K562 (cell line): ENCODE data around the gene F2RL2. TPM values are rescaled to one million over a fixed set of nuclear protein-coding genes. Genes with fewer than 3 reads are reported as not detected.
A peak's percentile ranks its signal among the peaks of the same experiment; 100 is the strongest.

Source experiments
- ELF4 ChIP-seq: fragments of 450-650 bp; formaldehyde crosslinking; IDR thresholded peaks from 2 replicates; pipeline ENCODE4 v1.4.0; 2022; ENCODE audit warnings: missing genetic modification characterization
- HBP1 ChIP-seq: fragments of 450-650 bp; formaldehyde crosslinking; IDR thresholded peaks from 2 replicates; pipeline ENCODE4 v1.4.0; 2022; ENCODE audit warnings: missing genetic modification characterization
- MCM3 ChIP-seq: fragments of 450-650 bp; IDR thresholded peaks from 2 replicates; pipeline ENCODE4 v1.6.1; 2016
- MEF2A ChIP-seq: IDR thresholded peaks from 2 replicates; pipeline ENCODE4 v1.6.1; 2011; ENCODE audit warnings: low read depth, mild to moderate bottlenecking, low read length, moderate library complexity; ENCODE audit not compliant: control insufficient read depth
- NR2F6 ChIP-seq: fragments of 450-650 bp; formaldehyde crosslinking; IDR thresholded peaks from 2 replicates; pipeline ENCODE4 v1.4.0; 2020; ENCODE audit warnings: mild to moderate bottlenecking
- POLR2B ChIP-seq: fragments of 450-650 bp; IDR thresholded peaks from 2 replicates; pipeline ENCODE4 v1.6.1; 2018; ENCODE audit warnings: low read depth; ENCODE audit not compliant: partially characterized antibody
- ZNF584 ChIP-seq: fragments of 200-800 bp; sonication (Bioruptor generic); IDR thresholded peaks from 2 replicates; pipeline ENCODE4 v1.6.1; 2016; ENCODE audit warnings: low read depth, mild to moderate bottlenecking, missing genetic modification characterization, missing compliant biosample characterization
- ZNF707 ChIP-seq: fragments of 250-450 bp; sonication (Bioruptor Pico); conservative IDR thresholded peaks from 2 replicates; pipeline ENCODE4 v1.8.0; 2022; ENCODE audit warnings: inconsistent platforms, mild to moderate bottlenecking, moderate library complexity
- ZNF79 ChIP-seq: fragments of 250-450 bp; sonication (Bioruptor Pico); IDR thresholded peaks from 2 replicates; pipeline ENCODE4 v1.4.0; 2020; ENCODE audit warnings: low read depth, mild to moderate bottlenecking, moderate library complexity
- polyA plus RNA-seq, 8 experiments: library from polyadenylated mRNA; depleted of rRNA in 4 of 8; stranded (reverse) in 5 of 8; unstranded in 3 of 8; fragments of >200 nt; fragmentation: Nextera tagmentation in 2 of 8; fragmentation: Illumina TruSeq in 1 of 8; extraction: Ambion mirVana in 2 of 8; extraction: Trizol in 1 of 8; gene quantifications; 2 replicates each; pipeline versions ENCODE4 v1.2.1 to v1.2.3, GENCODE V29; 2011 to 2014; ENCODE audit warnings: inconsistent platforms in 1 of 8, missing spikeins in 1 of 8
- total RNA-seq, 7 experiments: library from RNA; depleted of rRNA in 6 of 7; stranded (reverse); fragments of >200 nt in 6 of 7; fragmentation: Illumina TruSeq in 2 of 7; extraction: Trizol in 2 of 7; gene quantifications; 2 replicates each; pipeline versions ENCODE4 v1.2.1 to v1.2.3, GENCODE V29; 2011 to 2021; ENCODE audit warnings: low replicate concordance in 1 of 7
- TF ChIP-seq, protein P1 (sequence below), 2 experiments: IDR thresholded peaks; 2 replicates each; pipeline ENCODE4 v1.6.1; 2011; ENCODE audit warnings: borderline replicate concordance in 1 of 2, control low read depth in 1 of 2, low read depth in 1 of 2, low read length in 1 of 2, mild to moderate bottlenecking in 1 of 2, mixed read lengths in 1 of 2, moderate library complexity in 1 of 2; ENCODE audit not compliant: insufficient read depth in 1 of 2, insufficient read length in 1 of 2, poor library complexity in 1 of 2, severe bottlenecking in 1 of 2; ENCODE audit errors: extremely low read depth in 1 of 2
- TF ChIP-seq, protein P2 (sequence below): fragments of 450-650 bp; IDR thresholded peaks from 2 replicates; pipeline ENCODE4 v1.7.0; 2016; ENCODE audit warnings: borderline replicate concordance
- TF ChIP-seq, protein P3 (sequence below): IDR thresholded peaks from 2 replicates; pipeline ENCODE4 v1.6.1; 2016; ENCODE audit warnings: missing genetic modification characterization, missing compliant biosample characterization

Gene F2RL2
- total and polyA plus RNA-seq, 9 of the 15 experiments (the other 6 are each of a cell fraction or from before 2014, with no cell fraction given) = 0.03 to 0.12 (median 0.06) TPM; not detected in 3

DNA sequence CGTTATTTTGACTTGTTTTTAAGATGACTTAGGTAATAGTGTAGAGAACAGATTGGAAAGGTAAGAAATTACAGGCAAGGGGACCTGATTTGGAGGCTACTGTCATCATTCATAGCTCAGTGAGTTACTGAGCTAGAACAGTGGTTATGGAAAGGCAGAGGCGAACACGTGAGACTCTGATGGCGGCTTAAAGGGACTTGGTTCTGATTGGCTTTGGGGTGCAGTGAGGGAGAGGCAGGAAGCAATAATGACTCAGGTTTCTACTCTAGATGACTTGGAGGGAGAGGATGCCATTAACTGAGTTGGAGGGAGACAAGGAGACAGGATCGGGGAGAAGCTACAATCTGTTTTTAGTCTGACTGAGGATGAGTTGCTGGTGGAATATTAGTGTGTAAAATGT, 3.0 kb downstream of the F2RL2 start (continued):
- TF ChIP-seq, protein P1, sequence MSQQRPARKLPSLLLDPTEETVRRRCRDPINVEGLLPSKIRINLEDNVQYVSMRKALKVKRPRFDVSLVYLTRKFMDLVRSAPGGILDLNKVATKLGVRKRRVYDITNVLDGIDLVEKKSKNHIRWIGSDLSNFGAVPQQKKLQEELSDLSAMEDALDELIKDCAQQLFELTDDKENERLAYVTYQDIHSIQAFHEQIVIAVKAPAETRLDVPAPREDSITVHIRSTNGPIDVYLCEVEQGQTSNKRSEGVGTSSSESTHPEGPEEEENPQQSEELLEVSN (IDR thresholded peaks at IDR 0.05; ENCODE audit: borderline replicate concordance in 1 of 2, extremely low read depth in 1 of 2, insufficient read depth in 1 of 2, insufficient read length in 1 of 2, low read depth in 1 of 2, low read length in 1 of 2, poor library complexity in 1 of 2, severe bottlenecking in 1 of 2) = peak in 1 of 2 experiments; percentile 64
- TF ChIP-seq, protein P2, sequence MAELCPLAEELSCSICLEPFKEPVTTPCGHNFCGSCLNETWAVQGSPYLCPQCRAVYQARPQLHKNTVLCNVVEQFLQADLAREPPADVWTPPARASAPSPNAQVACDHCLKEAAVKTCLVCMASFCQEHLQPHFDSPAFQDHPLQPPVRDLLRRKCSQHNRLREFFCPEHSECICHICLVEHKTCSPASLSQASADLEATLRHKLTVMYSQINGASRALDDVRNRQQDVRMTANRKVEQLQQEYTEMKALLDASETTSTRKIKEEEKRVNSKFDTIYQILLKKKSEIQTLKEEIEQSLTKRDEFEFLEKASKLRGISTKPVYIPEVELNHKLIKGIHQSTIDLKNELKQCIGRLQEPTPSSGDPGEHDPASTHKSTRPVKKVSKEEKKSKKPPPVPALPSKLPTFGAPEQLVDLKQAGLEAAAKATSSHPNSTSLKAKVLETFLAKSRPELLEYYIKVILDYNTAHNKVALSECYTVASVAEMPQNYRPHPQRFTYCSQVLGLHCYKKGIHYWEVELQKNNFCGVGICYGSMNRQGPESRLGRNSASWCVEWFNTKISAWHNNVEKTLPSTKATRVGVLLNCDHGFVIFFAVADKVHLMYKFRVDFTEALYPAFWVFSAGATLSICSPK = no peak
- TF ChIP-seq HBP1 (CRISPR knock-in tag) = 0 out of 2 replicates have a peak, but pooled peaks have one; percentile 16
- no peak for TF ChIP-seq ZNF584 (CRISPR knock-in tag)
- TF ChIP-seq ELF4 = no peak
- no peak for TF ChIP-seq MEF2A
- TF ChIP-seq ZNF707 = no peak
- no peak for TF ChIP-seq ZNF79 (CRISPR knock-in tag)
- TF ChIP-seq NR2F6 = no peak
- TF ChIP-seq, protein P3, sequence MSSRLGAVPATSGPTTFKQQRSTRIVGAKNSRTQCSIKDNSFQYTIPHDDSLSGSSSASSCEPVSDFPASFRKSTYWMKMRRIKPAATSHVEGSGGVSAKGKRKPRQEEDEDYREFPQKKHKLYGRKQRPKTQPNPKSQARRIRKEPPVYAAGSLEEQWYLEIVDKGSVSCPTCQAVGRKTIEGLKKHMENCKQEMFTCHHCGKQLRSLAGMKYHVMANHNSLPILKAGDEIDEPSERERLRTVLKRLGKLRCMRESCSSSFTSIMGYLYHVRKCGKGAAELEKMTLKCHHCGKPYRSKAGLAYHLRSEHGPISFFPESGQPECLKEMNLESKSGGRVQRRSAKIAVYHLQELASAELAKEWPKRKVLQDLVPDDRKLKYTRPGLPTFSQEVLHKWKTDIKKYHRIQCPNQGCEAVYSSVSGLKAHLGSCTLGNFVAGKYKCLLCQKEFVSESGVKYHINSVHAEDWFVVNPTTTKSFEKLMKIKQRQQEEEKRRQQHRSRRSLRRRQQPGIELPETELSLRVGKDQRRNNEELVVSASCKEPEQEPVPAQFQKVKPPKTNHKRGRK = no peak
- TF ChIP-seq POLR2B = no peak
- TF ChIP-seq MCM3 = no peak
